ENCODE measurements around the gene BCL2L14. TPM values are rescaled to one million over a fixed set of nuclear protein-coding genes. Genes with fewer than 3 reads are reported as not detected.

BCL2L14 gene
- total and polyA plus RNA-seq, 9 of the 15 experiments (the other 6 are each of a cell fraction or from before 2014, with no cell fraction given) = not detected

- H4K20me1 ChIP-seq (replicated peaks; ENCODE audit: control insufficient read depth, insufficient read depth, low read length) = no peaks in the 10 kb centered on the region
- no peak overlapping the region for H3K4me3 ChIP-seq
- CTCF ChIA-PET (ENCODE audit: low intra/inter-chr PET ratio) = interaction anchor here (0.5 to 3.3 kb wide), 6 partner anchors 61 to 1261 kb away, joined by 3 to 36 read pairs (median 4); no protein-coding TSS in a partner anchor
- H3K9ac ChIP-seq (ENCODE audit: insufficient read depth in 1 of 2, low read depth in 2 of 2, low read length in 2 of 2) = no peak overlapping the region
- H3K9me3 ChIP-seq (replicated peaks; ENCODE audit: control insufficient read depth, insufficient read depth, low read depth, low read length) = no peaks in the 10 kb centered on the region
- in situ Hi-C loops (cut with MboI) = no loop called here
- no peaks in the 10 kb centered on the region; a peak in 1 of 5 replicates for H3K27me3 ChIP-seq (ENCODE audit: control insufficient read depth in 2 of 2, insufficient read depth in 2 of 2, low read length in 2 of 2)
- H3K9me1 ChIP-seq (ENCODE audit: control insufficient read depth, insufficient read depth, low read length) = no peaks in the 10 kb centered on the region
- 11% methylated on average over 25 of the region's 27 CpGs for WGBS (ENCODE audit: insufficient coverage, low coverage, missing lambda C conversion rate)
- no peak overlapping the region for H3K4me2 ChIP-seq (ENCODE audit: insufficient read depth, low read length)
- no TSS peak for BruUV-seq (replicated peaks)
- no peak overlapping the region for H2AFZ ChIP-seq (ENCODE audit: low read depth, low read length)
- FAIRE-seq = peak; percentile 90
- intact Hi-C loops (cut with micrococcal nuclease) = loop anchor here (1.0 to 10.0 kb wide), 2 partner anchors 452 to 478 kb away; no protein-coding TSS in a partner anchor
- peak; percentile 61 for ATAC-seq
- H3K36me3 ChIP-seq (ENCODE audit: control insufficient read depth, insufficient read depth, low read length) = no peaks in the 10 kb centered on the region
- no peaks in the 10 kb centered on the region for H3K79me2 ChIP-seq (ENCODE audit: control insufficient read depth, insufficient read depth, low read length)
- H3K4me1 ChIP-seq (replicated peaks in 1 of 2; ENCODE audit: control insufficient read depth in 2 of 2, insufficient read depth in 2 of 2, low read length in 2 of 2) = no peaks in the 10 kb centered on the region
- DNase-seq (ENCODE audit: extremely low read depth in 1 of 4, low spot score in 3 of 4) = peak; percentile 61 to 77 (median 70)
- POLR2A ChIA-PET = interaction anchor here (0.6 kb wide), 1 partner anchor 313 kb away, joined by 4 read pairs; no protein-coding TSS in a partner anchor
- H3K27ac ChIP-seq (ENCODE audit: extremely low read depth, low read depth, low read length) = no peak overlapping the region
- TF ChIP-seq TCF7 (IDR thresholded peaks at IDR 0.05; ENCODE audit: borderline replicate concordance) (peak; percentile 96), SMC3 (conservative IDR thresholded peaks at IDR 0.05; ENCODE audit: insufficient read depth, low read depth, low read length) (peak; percentile 81), ZNF512 (tag; IDR thresholded peaks at IDR 0.05) (no peak), ZNF449 (CRISPR knock-in tag; IDR thresholded peaks at IDR 0.05) (no peak), DEAF1 (CRISPR knock-in tag; IDR thresholded peaks at IDR 0.05) (peak; percentile 63), FOXM1 (IDR thresholded peaks at IDR 0.05; ENCODE audit: low read depth) (no peak), FOXM1 (CRISPR knock-in tag; IDR thresholded peaks at IDR 0.05; ENCODE audit: low read depth) (no peak), ZEB2 (IDR thresholded peaks at IDR 0.05) (peak; percentile 50; the same call in 1 of the 2 replicates), POLR2H (tag; IDR thresholded peaks at IDR 0.05; ENCODE audit: low read depth) (no peak), LEF1 (IDR thresholded peaks at IDR 0.05) (peak; percentile 97), ASH1L (IDR thresholded peaks at IDR 0.05; ENCODE audit: borderline replicate concordance, low read depth, partially characterized antibody) (no peak), CTBP1 (IDR thresholded peaks at IDR 0.05; ENCODE audit: borderline replicate concordance) (peak; percentile 63; the same call in 1 of the 2 replicates), RAD21 (CRISPR knock-in tag; conservative IDR thresholded peaks at IDR 0.05 in 1 of 2, IDR thresholded peaks at IDR 0.05 in 1 of 2) (peak; percentile 90 to 91), POLR3G (IDR thresholded peaks at IDR 0.05; ENCODE audit: extremely low read depth, insufficient read length, insufficient replicate concordance) (no peak)
These were observed 37.6 kb upstream of the BCL2L14 start for GRCh38 chr12:12032851-12033797.

Measured in K562 (cell line).